ENCODE results near the gene PM20D2. TPM values are rescaled to one million over a fixed set of nuclear protein-coding genes. Genes with fewer than 3 reads are reported as not detected.

Gene PM20D2
- total and polyA plus RNA-seq, 2 of the 13 experiments (the other 11 are each of a cell fraction or from before 2014, with no cell fraction given), result 13.3 to 26.3 TPM

GRCh38 chr6:89145956-89146717, at the start of gene PM20D2 (continued):
- TF ChIP-seq ZBTB39 (CRISPR knock-in tag; IDR thresholded peaks at IDR 0.05), result peak; percentile 75; the same call in 1 of the 2 replicates
- no peak for TF ChIP-seq ZBTB3 (CRISPR knock-in tag; IDR thresholded peaks at IDR 0.05; ENCODE audit: borderline replicate concordance, low read depth)
- TF ChIP-seq HNRNPK (IDR thresholded peaks at IDR 0.05; ENCODE audit: low read depth, low read length, poor library complexity, severe bottlenecking), result peak; percentile 44
- peak; percentile 84 for TF ChIP-seq SRY (CRISPR knock-in tag; IDR thresholded peaks at IDR 0.05)
- TF ChIP-seq JDP2 (CRISPR knock-in tag; IDR thresholded peaks at IDR 0.05; ENCODE audit: borderline replicate concordance), result no peak
- TF ChIP-seq NR2F6 (IDR thresholded peaks at IDR 0.05), result no peak
- TF ChIP-seq NR2F6 (CRISPR knock-in tag; IDR thresholded peaks at IDR 0.05), result peak; percentile 55
- TF ChIP-seq ZBTB20 (CRISPR knock-in tag; IDR thresholded peaks at IDR 0.05; ENCODE audit: borderline replicate concordance, low read depth), result peak; percentile 27; the same call in 1 of the 2 replicates
- TF ChIP-seq ZHX2 (IDR thresholded peaks at IDR 0.05; ENCODE audit: low read depth), result no peak
- no peak; the same call in none of the 2 replicates for TF ChIP-seq ZHX2 (CRISPR knock-in tag; IDR thresholded peaks at IDR 0.05; ENCODE audit: borderline replicate concordance)
- TF ChIP-seq ZSCAN29 (CRISPR knock-in tag; conservative IDR thresholded peaks at IDR 0.05), result no peak
- no peak; the same call in 1 of the 2 replicates for TF ChIP-seq POGZ (CRISPR knock-in tag; IDR thresholded peaks at IDR 0.05)
- TF ChIP-seq NFE2L1 (CRISPR knock-in tag; IDR thresholded peaks at IDR 0.05; ENCODE audit: borderline replicate concordance), result no peak
- TF ChIP-seq SALL1 (CRISPR knock-in tag; IDR thresholded peaks at IDR 0.05), result peak; percentile 89
- TF ChIP-seq ZNF672 (CRISPR knock-in tag; IDR thresholded peaks at IDR 0.05), result 0 out of 2 replicates have a peak, but pooled peaks have one; percentile 57
- peak; percentile 78; the same call in 1 of the 2 replicates for TF ChIP-seq TEAD2 (CRISPR knock-in tag; IDR thresholded peaks at IDR 0.05)
- TF ChIP-seq ZNF652 (CRISPR knock-in tag; IDR thresholded peaks at IDR 0.05; ENCODE audit: borderline replicate concordance, low read depth), result no peak
- TF ChIP-seq NFIB (CRISPR knock-in tag; IDR thresholded peaks at IDR 0.05; ENCODE audit: borderline replicate concordance), result no peak
- no peak for TF ChIP-seq RFX3 (CRISPR knock-in tag; IDR thresholded peaks at IDR 0.05)
- TF ChIP-seq PHF5A (CRISPR knock-in tag; IDR thresholded peaks at IDR 0.05; ENCODE audit: low read depth, unreplicated experiment), result peak; percentile 27
- TF ChIP-seq IRF1 (CRISPR knock-in tag; IDR thresholded peaks at IDR 0.05; ENCODE audit: low read depth), result peak; percentile 66; the same call in 1 of the 2 replicates

Data from HepG2 (cell line).